Stimulated activated CD8-positive, alpha-beta memory T cell treated with anti-CD3 and anti-CD28 coated beads, Interleukin-15, amount 100 ng/mL, for 4 hours (primary cell): ENCODE results near the gene ERAP2.
"Not testable (repeated sequence)": the region's sequence is repeated elsewhere in the genome, so short reads cannot be mapped to it uniquely, and the experiment has no call there.

Experiments
- DNase-seq, 2 donors: peaks; one replicate each; pipeline ENCODE4 v3.0.0-alpha.2; 2020; ENCODE audit warnings: low read depth in 2 of 2

The ERAP2 gene, protein sequence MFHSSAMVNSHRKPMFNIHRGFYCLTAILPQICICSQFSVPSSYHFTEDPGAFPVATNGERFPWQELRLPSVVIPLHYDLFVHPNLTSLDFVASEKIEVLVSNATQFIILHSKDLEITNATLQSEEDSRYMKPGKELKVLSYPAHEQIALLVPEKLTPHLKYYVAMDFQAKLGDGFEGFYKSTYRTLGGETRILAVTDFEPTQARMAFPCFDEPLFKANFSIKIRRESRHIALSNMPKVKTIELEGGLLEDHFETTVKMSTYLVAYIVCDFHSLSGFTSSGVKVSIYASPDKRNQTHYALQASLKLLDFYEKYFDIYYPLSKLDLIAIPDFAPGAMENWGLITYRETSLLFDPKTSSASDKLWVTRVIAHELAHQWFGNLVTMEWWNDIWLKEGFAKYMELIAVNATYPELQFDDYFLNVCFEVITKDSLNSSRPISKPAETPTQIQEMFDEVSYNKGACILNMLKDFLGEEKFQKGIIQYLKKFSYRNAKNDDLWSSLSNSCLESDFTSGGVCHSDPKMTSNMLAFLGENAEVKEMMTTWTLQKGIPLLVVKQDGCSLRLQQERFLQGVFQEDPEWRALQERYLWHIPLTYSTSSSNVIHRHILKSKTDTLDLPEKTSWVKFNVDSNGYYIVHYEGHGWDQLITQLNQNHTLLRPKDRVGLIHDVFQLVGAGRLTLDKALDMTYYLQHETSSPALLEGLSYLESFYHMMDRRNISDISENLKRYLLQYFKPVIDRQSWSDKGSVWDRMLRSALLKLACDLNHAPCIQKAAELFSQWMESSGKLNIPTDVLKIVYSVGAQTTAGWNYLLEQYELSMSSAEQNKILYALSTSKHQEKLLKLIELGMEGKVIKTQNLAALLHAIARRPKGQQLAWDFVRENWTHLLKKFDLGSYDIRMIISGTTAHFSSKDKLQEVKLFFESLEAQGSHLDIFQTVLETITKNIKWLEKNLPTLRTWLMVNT

DNA sequence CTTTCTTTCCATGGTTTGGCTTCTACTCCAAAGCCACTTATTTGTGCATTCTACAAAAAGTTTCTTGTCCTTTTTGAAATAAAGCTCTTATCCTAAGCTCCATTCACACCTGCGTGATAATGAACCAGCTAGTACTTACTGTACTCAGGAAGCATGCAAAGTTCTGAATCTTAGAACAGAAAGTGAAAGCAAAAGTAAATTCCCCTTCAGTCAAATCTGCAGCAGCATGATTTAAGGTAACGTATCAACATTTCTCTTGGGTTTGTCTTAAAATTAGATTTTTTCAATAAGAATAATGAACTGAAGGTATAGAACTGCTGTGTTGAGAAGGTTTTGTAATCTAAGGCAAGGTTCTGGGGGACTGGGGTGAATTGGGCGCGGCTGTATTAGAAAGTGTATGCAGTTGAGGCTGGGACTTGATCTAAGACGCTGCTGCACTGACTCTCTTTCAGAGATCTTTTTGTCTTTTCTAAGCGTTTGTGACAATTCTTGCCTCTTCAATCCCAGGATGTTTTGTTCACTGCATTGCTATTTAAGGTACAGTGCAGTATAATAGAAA, at the start of gene ERAP2:
TSS of gene ERAP2 (plus strand) at position 209 of the 559 bp plus-strand sequence. CDS start 3,186 bp downstream, outside the sequence.
- DNase-seq: no peak

- DNase-seq: no peak
Measured at GRCh38 chr5:96829297-96829696, 47.0 kb upstream of the ERAP2 start.

DNA sequence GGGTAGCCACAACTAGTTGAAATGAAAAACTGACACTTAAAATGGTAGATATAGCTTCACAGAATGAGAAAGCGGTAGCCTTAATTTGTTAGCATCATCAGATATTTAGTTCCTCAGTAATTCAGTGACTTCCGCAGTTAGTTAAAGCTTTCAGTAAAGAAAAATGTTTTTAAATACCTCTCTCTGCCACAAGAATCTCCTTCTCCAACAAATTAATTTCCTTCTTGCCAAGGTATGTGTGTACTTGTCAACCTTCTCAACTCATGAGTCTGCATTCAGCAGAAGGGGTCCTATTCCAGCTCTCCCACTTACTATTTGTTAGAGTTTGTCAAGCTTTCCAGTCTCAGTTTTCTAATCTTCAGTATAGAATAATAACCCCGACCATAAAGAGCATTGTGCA, 42.3 kb upstream of the ERAP2 start:
- no peak for DNase-seq

DNA sequence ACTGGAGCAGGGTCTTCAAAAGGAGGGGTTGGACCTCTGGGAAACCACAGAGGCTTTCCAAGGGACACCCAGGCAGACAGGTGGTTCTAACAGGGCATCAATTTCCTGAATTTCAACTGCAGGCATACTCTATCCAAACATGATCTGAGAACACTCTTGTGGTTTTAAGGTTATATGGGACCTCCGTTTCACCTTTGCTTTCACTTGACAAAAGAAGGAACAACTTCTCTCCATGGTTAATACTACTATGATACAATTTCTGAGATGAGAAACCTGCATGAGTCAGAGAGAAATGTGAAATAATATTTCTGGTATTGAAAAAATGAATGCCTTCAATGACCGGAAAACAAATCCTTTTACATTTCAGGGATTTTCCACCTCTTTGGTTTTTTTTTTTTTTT, 40.5 kb upstream of the ERAP2 start:
- DNase-seq: no peak

DNA sequence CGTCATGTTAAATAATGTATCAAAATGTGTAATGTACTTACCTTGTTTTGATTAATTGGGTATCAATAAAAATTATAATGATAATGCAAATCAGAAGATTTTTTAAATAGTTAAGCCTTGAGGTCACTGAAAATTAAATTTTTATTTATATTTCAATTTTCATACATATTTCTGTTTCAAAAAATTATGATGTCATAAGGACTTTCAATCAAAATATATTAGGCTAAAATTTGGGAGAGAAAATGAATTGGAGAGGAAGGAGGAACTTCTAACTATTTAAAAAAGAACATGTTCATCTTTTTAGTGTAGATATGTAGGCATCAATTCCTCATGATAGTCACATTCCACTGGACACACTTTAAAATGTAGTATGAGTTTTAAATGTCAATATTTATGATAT, 39.5 kb upstream of the ERAP2 start:
- DNase-seq: no peak

- DNase-seq: no peak
Measured at GRCh38 chr5:96837303-96837702, 39.0 kb upstream of the ERAP2 start.

DNA sequence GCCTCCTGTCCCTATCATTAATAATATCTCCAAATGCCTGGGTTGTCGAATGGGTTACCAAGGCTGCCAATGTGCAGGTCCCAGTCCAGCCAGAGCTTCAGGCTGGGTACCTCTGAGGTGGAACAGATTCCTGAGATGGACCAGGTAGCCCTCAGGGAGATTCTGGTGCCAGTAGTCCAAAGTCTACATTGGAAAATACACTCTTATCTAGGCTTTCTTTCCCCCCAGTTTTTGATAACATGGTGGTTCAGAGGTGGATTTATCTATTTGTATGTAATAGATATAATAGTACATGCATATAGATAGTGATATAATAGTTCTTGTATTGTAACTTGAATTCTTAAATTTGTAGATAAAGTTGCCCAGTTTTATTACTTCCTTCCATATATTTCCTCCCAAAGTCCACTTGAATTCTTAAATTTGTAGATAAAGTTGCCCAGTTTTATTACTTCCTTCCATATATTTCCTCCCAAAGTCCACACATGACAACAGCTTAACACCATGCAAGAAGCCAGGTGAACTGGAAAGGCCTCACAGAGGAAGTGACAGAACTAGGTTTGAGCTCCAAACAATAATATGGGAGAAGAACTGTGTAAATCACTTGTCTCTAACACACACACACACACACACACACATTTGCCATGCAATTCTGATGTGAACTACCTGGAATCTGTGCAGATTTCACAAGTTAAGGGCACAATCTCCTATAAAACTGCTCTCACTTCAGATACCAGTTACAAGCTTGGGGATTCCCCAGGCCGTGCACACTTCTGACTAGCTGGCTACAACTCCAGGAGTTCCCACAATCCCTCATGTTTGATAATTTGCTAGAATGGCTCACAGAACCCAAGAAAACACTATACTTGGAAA, 37.9 kb upstream of the ERAP2 start:
- no peak for DNase-seq

DNA sequence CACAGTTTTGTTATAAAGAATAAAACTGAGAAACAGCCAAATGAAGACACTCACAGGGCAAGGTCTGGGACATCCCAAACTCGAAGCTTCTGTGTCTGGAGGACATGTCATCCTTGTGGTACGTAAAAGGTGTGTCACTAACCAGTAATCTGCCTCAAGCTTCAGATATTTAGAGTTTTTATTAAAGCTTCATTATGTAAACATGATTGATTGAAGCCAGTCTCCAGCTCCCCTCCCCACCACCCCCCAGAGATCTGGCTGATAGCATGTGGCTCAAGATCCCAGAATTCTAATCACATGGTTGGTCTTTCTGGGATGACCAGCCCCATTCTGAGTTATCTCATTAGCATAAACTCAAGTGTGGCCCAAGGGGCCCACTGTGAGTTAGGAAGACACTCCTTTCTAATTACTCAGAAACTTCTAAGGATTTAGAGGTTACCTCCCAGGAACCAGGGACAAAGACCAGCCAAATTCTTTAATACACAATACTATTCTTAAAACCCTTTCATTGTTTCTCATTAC, 37.2 kb upstream of the ERAP2 start:
- no peak for DNase-seq

- DNase-seq: not testable (repeated sequence)
Measured at GRCh38 chr5:96841931-96842330, 34.4 kb upstream of the ERAP2 start.

DNA sequence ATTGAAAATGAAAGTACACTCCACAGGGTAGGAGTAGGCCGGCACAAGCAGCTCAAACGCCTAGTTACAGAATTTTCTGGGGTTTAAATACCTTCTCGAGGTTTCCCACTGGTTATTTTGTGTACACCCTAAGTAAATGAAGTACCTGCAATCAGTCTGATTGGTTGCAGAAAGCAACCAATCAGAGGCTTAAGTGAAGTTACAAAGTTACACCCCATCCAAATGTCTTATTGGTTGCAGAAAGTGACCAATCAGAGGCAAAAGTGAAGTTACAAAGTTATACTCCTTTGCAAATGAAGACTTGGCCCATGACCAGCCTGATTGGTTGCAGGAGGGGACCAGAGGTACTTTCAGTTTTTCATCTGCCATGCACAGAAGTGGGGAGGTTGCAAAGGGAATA, 33.2 kb upstream of the ERAP2 start:
- DNase-seq: no peak

DNA sequence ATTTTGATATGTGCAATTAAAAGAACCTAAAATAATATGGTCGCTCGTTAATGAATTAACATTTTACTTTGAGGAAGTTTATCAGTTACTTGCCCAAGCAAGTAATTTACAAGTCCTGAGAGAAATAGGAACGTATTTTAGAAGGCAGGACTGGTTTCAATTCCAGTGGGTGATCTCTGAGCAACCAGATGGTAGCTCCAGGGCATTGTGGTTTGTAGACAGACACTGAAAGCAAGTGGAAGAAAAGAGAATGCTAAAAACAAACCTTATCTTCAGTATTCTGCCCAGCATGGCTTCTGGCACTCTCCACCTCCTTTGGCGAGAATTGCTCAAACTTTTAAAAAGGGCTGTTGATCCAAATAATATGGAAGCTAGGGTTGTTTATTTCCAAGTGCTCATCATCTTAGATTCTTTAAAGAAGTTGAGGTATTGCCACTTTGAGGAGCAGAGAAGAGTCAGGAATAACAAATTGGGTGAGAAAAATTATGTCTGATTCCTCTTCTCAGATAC, 31.8 kb upstream of the ERAP2 start:
- no peak for DNase-seq

DNA sequence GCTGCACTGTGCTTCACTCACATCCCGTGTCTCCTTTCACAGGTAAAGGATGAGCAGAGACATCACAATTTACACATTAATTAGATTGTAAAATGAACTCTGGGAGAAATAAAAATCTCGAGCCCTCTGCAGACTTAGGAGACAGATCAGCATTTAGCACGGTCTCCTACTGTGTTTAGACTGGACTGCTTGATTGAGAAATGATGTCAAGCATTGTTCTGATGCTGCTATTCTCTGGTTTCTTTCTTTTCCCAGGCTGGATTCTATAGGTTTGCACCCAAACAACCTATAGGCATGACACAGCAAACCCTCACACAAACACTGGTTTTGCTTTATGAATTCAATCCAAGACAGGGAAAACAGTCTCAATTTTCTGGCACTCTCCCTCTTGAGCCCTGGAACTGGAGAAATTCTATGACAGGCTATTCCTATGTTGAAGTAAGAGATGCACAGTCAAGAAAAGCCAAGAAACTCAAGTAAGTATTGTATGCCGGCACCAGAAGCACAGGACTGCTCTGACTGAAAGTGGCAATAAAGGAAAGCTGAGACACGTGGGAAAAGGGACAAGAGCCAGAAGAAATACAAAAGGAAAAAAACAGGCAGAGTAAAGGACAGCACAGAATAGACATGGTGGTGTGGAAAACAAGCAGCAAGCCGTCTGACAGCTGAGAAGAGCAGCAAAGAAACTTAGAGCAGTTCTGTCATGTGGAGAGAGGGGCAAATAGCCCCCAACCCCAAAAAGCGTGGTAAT, 24.8 kb upstream of the ERAP2 start:
- no peak for DNase-seq

GRCh38 chr5:96852759-96853158, 23.5 kb upstream of the ERAP2 start:
- no peak for DNase-seq

- DNase-seq: no peak
Measured at GRCh38 chr5:96854067-96854466, 22.2 kb upstream of the ERAP2 start.

DNA sequence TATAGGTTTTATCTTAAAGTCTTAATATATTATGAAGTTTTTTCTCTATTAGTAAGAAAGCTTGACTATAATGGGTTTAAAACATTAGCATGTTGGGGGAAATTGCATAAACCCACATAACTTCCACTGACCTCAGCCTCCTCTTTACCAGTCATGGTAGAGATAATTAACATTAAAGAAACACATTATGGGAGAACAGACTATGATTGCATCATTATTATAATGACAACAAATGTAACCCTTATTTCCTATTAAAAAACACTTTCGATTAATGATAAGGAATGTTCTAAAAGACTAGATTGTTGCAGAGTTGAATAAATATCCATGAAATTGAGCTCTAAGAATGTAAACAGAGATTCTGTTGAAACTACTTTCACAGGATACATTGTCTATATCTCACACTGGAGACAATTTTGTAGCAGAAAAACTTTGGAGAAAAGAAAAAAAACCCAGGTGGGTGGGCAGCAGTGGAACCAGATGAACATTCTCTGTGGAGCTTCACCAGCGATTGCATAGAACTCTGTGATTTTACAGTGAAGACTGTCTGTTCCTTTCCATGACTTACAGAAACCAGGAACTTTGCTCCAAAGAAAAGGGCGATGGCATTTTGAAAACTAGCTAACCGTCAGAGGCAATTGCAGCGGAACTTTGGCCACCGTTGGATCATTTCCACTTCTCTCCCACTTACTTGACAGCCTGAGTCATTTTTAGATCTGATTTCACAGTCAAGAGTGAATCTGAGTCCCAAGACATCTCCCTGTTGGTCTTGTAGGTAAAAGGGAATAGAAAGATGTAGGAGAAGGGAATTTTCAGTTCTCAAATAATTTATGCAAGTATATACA, 21.0 kb upstream of the ERAP2 start:
- no peak for DNase-seq

- no peak for DNase-seq
Measured at GRCh38 chr5:96856371-96856770, 19.9 kb upstream of the ERAP2 start.

GRCh38 chr5:96857454-96857853, 18.8 kb upstream of the ERAP2 start:
- no peak for DNase-seq

DNA sequence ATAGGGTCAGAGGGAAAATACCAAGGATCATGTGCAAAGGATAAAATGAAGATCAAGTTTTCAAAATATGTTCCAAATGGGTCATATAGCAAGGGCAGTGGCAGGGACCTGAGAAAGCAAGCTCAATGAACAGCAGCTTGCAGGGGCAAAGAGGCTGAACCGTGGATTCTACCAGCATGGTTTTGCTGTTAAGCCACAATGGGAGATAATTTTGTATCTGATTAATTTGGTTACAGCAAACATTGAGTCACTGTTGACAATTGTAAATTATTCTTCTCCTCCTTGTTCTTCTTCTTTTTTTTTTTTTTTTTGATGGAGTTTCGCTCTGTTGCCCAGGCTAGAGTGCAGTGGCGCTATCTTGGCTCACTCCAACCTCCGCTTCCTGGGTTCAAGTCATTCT, 18.4 kb upstream of the ERAP2 start:
- DNase-seq: no peak

- no peak for DNase-seq
Measured at GRCh38 chr5:96859375-96859774, 16.9 kb upstream of the ERAP2 start.
